ENCODE results near the gene NAT16.
"Not testable (repeated sequence)": the region's sequence is repeated elsewhere in the genome, so short reads cannot be mapped to it uniquely, and the experiment has no call there.

The NAT16 gene

DNA sequence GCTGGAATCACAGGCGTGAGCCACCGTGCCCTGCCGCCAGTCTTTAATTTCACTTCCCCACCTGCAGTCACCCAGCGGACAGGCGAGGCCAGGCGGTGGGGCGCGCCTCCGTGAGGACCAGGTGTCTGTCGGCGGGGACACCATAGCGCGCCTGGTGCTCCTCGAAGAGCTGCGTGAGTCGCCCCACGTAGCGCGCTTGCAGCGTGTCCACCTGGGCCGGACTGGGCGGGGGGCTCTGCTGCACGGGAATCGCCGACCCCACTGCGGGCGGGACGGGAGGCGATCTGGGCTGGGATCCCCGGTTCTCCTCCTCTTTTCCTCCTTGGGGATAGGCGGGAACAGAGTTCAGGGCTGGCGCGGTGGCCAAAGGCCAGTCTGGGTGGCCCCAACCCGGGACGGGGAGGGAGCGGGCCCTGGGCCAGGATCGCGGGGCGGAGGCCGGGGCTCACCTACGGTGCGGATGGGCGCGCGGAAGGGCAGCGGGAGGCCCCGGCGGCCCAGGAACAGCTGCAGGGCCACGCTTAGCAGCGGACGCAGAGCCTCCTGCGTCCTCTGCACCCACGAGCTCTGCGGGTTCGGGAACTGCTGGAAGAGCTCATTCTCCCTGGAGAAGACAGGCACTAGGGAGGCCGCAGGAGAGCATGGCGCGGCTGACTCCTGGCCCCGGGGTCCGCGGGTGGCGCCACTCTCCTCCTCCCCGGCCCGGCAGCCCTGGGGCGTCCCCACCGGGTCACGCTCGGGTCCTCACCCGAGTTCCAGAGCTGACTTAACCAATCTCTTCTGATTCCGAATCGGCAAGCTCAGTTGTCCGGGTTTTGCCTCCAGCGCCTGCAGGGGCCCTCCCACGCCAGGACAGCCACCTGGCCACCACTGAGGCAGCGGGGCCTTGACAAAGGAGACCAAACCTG lies 21.9 kb upstream of the NAT16 start:
- DNase-seq, result no peak

- DNase-seq, result no peak
Observed at GRCh38 chr7:101200862-101201599, 20.9 kb upstream of the NAT16 start, which contains the start of gene MOGAT3. Gene MOGAT3, minus strand, starts transcription at chr7:101201036. Its CDS starts 182 bp downstream, at chr7:101200854.

DNA sequence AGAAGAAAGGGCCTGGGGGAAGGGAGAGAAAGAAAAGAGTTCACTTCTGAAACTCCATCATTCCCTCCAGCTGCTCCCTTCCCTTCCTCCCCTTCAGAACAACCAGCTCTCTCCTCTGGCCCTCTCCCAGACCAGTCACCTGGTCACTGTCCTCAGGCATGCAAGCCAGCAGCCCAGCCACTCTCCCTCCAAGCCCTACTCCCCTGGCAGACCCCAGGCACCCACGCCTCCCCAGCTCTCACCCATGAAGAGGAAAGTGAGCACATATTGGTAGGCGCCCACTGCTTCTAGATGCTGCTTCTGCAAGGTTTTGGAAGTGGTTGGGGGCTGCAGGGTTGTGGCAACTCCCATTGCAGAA lies 20.4 kb upstream of the NAT16 start:
- DNase-seq, result no peak

DNA sequence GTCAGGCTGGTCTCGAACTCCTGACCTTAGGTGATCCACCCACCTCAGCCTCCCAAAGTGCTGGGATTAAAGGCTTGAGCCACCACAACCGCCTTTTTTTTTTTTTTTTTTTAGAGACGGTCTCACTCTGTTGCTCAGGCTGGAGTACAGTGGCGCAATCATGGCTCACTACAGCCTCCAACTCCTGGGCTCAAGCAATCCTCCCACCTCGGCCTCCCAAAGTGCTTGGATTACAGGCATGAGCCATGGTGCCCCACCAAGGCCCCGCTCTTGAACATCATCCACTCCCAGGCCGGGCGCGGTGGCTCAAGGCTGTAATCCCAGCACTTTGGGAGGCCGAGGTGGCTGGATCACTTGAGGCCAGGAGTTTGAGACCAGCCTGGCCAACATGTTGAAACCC lies 19.4 kb upstream of the NAT16 start:
- not testable (repeated sequence) for DNase-seq

- no peak for DNase-seq
Observed at GRCh38 chr7:101198476-101198875, 18.4 kb upstream of the NAT16 start.

- DNase-seq, result no peak
Observed at GRCh38 chr7:101197991-101198390, 17.9 kb upstream of the NAT16 start.

- no peak for DNase-seq
Observed at GRCh38 chr7:101195884-101196283, 15.8 kb upstream of the NAT16 start.

DNA sequence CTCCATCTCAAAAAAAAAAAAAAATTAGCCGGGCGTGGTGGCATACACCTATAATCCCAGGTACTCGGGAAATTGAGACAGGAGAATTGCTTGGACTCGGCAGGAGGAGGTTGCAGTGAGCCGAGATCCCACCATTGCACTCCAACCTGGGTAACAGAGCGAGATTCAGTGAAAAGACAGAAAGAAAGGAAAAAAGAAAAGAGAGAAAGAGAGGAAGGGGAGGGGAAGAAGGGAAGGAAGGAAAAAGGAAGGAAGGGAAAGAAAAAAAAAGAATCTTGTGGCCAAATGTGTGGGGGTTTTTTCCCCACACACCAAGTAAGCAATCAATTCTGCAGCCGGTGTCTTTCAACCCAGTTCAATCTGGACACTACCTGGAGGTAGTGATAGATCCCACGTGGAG lies 9.0 kb upstream of the NAT16 start:
- no peak for DNase-seq

DNA sequence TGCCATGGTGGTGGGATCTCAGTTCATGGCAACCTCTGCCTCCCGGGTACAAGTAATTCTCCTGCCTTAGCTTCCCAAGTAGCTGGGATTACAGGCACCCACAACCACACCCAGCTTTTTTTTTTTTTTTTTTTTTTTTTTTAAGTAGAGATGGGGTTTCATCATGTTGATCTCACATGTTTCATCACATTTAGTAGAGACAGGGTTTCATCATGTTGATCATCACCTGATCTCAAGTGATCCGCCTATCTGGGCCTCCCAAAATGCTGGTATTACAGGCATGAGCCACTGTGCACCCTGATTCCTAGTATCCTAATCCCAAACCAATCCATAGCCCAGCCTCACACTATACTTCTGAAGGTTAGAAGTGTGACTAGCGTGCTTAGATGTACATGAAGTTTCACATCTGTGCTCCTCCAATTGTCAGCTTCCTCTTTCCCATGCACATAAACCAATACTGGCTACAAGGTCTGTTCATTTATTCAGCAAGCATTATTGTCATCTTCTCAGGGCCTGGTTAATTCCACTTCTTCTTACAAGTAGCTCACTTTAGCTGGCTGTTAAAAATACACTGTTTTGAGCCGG lies 6.8 kb upstream of the NAT16 start:
- no peak for DNase-seq

DNA sequence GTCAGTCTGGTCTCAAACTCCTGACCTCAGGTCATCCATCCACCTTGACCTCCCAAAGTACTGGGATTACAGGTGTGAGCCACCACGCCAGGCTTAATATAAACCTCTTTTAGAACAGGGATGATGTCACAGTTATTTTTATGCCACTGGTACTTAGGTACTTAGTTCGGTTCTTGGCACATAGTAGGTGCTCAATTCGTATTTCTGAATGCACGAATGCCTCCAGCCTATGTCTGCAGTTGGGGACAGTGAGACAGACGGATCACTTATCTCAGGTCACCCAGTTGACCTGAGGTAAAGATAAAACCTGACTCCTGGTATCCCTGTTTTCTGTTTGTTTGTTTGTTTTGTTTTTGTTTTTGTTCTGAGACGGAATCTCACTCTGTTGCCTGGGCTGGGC lies 6.1 kb upstream of the NAT16 start:
- DNase-seq, result no peak

DNA sequence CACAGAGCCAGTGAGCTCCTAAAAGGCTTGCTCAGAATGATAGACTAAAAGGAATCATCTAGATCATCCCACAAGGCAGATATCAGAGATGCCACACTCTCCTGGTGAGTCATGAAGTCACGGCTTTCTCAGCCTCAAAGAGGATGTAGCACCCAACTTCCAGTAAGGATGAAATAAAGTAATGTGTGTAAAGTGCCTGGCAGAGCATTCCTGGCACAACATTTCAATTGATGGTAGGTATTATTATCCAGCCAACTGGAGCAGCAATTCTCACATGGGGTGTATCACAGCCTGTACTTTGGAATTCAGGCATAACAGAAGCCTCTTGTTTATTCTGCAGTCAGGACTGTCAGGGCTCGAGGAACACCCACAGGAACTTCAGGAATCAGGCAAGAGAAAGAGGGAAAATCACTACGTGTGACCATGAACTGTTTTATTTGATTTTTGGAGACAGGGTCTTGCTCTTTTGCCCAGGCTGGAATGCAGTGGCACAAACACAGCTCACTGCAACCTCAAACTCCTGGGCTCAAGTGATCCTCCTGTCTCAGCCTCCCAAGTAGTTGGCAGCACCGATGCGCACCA lies 5.3 kb upstream of the NAT16 start:
- DNase-seq, result no peak

DNA sequence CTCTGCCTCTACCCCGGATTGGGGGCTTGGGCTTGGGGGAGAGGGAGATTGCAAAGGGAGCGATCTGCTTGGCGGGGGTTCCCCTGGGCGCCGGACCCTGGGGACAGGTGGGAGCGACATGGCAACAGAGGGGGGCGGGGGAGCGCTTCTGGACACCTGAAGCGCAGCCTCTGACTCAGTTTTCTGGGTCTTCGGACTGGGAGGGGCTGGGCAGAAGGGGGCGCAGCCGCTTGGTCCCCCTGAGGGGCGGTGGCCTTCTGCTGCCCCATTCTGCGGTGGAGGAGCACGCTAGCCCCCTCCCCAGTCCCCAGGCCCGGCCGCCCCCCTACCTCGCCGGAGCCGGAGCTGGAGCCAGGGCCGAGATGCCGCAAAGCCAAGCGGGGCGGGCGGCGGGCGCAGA lies 380 bp downstream of the NAT16 start:
- no peak for DNase-seq

- no peak for DNase-seq
Observed at GRCh38 chr7:101179117-101179516, 976 bp downstream of the NAT16 start.

DNA sequence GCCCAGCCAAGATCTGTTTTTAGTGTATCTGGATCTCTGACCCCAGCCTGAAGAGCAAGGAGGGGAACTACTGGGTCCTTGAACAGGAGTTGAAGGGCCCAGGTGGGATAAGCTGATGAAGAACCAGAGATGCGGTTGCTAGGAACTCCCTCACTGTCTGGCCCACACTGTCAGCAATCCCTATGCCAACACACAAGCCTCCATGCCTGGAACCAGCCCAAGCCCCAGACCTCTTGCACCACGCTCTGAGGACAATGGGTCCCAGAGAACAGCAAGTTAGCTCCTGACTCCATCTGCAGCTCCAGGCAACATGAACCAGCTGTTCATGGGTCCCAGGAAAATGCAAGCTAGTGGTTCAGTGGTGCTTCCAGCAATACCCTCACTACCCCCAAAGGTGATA lies 2.4 kb downstream of the NAT16 start:
- DNase-seq, result no peak

DNA sequence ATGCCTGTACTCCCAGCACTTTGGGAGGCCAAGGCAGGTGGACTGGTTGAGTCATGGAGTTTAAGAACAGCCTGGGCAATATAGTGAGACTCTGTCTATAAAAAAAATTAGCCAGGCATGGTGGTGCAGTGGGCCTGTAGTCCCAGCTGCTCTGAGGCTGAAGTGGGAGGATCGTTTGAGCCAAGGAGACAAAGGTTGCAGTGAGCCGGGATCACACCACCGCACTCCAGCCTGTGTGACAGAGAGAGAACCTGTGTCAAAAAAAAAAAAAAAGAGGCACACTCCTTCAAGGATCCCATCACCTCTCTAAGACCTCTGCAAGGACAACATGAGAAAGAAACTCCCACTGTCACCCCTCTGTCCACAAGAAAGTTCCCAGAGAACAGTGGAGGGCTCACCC lies 4.4 kb downstream of the NAT16 start:
- no peak for DNase-seq

- DNase-seq, result no peak
Observed at GRCh38 chr7:101174322-101174854, 5.7 kb downstream of the NAT16 start.

GRCh38 chr7:101173752-101174244 lies 6.3 kb downstream of the NAT16 start:
- DNase-seq, result peak; percentile 60

DNA sequence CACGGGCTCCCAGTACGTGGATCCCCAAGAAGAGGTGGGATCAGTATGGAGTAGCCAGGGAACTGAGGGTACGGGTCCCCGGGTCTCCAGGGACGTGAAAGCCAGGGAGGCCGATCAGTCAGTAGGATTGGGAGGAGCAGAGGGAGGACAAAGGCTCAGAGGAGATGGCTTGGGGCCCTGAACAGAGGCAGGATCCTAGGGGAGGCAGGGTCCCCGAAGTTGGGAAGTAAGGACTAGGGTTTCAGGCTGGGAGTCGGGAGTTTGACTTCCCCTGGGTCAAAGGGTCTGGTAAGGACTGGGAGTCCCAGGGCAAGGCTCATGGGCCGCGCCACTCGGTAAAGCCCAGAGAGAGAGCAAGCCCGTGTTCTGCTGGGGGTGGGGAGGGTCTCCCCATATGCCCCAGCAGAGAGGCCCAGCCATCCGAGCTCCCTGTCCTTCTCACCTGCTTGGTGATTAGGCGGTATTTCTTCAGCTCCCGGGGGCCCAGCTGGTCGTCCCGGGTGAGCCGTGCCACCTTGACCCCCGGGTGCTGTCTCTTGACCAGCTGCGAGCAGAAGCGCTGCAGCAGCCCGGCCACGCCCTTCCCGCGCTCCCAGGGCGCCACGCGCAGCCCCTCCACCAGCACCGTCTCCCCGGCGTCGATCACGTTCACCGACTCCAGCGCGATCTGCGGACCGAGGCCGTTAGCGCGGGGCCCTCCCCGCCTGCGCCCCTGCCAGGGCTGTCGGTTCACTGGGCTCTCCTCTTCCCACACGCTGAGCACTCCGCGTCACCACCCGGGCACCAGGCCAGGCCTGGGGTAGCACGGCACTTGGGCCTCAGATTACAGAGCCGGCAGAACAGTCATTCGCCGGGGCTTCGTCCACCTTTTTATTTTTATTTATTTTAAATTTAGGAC lies 7.0 kb downstream of the NAT16 start:
- DNase-seq, result no peak

GRCh38 chr7:101172005-101172853 lies 7.9 kb downstream of the NAT16 start:
- no peak for DNase-seq

DNA sequence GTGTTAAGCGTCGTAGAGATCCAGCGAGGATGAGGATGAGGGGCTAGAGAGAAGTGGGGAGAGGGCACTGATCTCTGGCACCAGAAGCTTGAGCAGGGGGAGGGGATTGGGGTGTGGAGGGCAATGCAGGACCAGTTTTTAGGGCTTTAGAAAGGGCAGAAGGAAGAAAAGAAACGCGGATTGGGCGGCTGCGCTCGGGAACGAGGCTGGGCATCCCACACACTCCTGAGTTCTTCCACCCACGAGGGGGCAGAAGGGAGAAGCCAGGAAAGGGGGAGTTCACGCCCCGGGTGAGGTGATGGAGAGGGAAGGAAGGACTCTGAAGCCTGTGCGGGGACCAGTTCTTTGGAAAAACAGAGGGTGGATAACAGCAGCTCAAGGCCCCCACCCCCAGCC lies 8.7 kb downstream of the NAT16 start:
- DNase-seq, result no peak
